Measurements from ENCODE around the gene NPAS3.

Gene NPAS3

DNA sequence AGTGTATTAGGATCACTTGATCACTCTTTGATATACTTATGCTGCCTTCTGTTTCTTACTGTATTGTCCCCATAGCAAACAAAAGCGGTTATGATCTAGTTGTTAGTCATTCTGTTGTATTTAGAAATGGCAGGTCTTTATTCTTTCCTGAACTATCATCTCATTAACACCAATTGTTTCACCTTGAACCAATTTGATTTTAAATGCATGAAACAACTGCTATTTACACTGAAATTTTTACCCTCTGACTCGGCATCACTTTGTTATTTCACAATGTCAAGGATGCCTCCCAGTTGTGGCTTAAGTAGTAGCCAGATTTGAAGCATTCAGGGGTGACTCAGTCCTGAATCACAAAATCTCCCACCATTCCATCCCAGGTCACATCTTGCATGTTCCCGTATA lies 708.7 kb downstream of the NPAS3 start:
- no peaks in the 10 kb centered on the region for H3K36me3 ChIP-seq (replicated peaks; ENCODE audit: insufficient read depth, low read length)
- no peak overlapping the region for H2AFZ ChIP-seq (ENCODE audit: low read length)
- no peak overlapping the region for H3K27ac ChIP-seq (ENCODE audit: low read length)
- no peak overlapping the region for H3K4me3 ChIP-seq (ENCODE audit: low read length)
- no peaks in the 10 kb centered on the region for H4K20me1 ChIP-seq (ENCODE audit: insufficient read depth, low read length)
- H3K9ac ChIP-seq (ENCODE audit: low read length) = no peak overlapping the region
- H3K9me2 ChIP-seq (replicated peaks; ENCODE audit: insufficient read depth, low read length) = no peaks in the 10 kb centered on the region
- H3K79me2 ChIP-seq (ENCODE audit: low read length) = no peaks in the 10 kb centered on the region
- DNase-seq = no peak
- no peaks in the 10 kb centered on the region for H3F3A ChIP-seq (ENCODE audit: insufficient read depth, low read length)
- no peaks in the 10 kb centered on the region for H3K4me1 ChIP-seq (ENCODE audit: low read length)
- TF ChIP-seq EZH2phosphoT487 (IDR thresholded peaks at IDR 0.05; ENCODE audit: low read length) (no peak), EZH2 (optimal IDR thresholded peaks at IDR 0.05; ENCODE audit: low read depth, low read length) (no peak), CTCF (IDR thresholded peaks at IDR 0.05; ENCODE audit: low read length) (no peak)
- H3K9me3 ChIP-seq (replicated peaks; ENCODE audit: insufficient read depth, low read length) = no peaks in the 10 kb centered on the region
- H3K4me2 ChIP-seq (ENCODE audit: low read depth, low read length) = no peak overlapping the region
- no peaks in the 10 kb centered on the region for H3K27me3 ChIP-seq (replicated peaks; ENCODE audit: insufficient read depth, low read length)

- Histone ChIP-seq H4K20me1 (ENCODE audit: insufficient read depth, low read length) (no peaks in the 10 kb centered on the region), H3K4me1 (ENCODE audit: low read length) (no peaks in the 10 kb centered on the region), H3K4me3 (ENCODE audit: low read length) (no peak overlapping the region), H3K27ac (ENCODE audit: low read length) (no peak overlapping the region), H2AFZ (ENCODE audit: low read length) (no peak overlapping the region), H3K36me3 (replicated peaks; ENCODE audit: insufficient read depth, low read length) (no peaks in the 10 kb centered on the region), H3F3A (ENCODE audit: insufficient read depth, low read length) (no peaks in the 10 kb centered on the region), H3K9ac (ENCODE audit: low read length) (no peak overlapping the region), H3K4me2 (ENCODE audit: low read depth, low read length) (no peak overlapping the region), H3K9me3 (replicated peaks; ENCODE audit: insufficient read depth, low read length) (no peaks in the 10 kb centered on the region), H3K9me2 (replicated peaks; ENCODE audit: insufficient read depth, low read length) (no peaks in the 10 kb centered on the region), H3K79me2 (ENCODE audit: low read length) (no peaks in the 10 kb centered on the region), H3K27me3 (replicated peaks; ENCODE audit: insufficient read depth, low read length) (no peaks in the 10 kb centered on the region)
- no peak for TF ChIP-seq CTCF (IDR thresholded peaks at IDR 0.05; ENCODE audit: low read length)
- no peak for TF ChIP-seq EZH2phosphoT487 (IDR thresholded peaks at IDR 0.05; ENCODE audit: low read length)
- TF ChIP-seq EZH2 (optimal IDR thresholded peaks at IDR 0.05; ENCODE audit: low read depth, low read length) = no peak
- DNase-seq = no peak
Measured at GRCh38 chr14:33650430-33650829, 711.8 kb downstream of the NPAS3 start.

- H3K4me1 ChIP-seq (ENCODE audit: low read length) = no peaks in the 10 kb centered on the region
- no peaks in the 10 kb centered on the region for H3F3A ChIP-seq (ENCODE audit: insufficient read depth, low read length)
- no peaks in the 10 kb centered on the region for H3K9me2 ChIP-seq (replicated peaks; ENCODE audit: insufficient read depth, low read length)
- no peak overlapping the region for H3K9ac ChIP-seq (ENCODE audit: low read length)
- no peak for TF ChIP-seq CTCF (IDR thresholded peaks at IDR 0.05; ENCODE audit: low read length)
- TF ChIP-seq EZH2phosphoT487 (IDR thresholded peaks at IDR 0.05; ENCODE audit: low read length) = no peak
- TF ChIP-seq EZH2 (optimal IDR thresholded peaks at IDR 0.05; ENCODE audit: low read depth, low read length) = no peak
- H3K27me3 ChIP-seq (replicated peaks; ENCODE audit: insufficient read depth, low read length) = no peaks in the 10 kb centered on the region
- no peak overlapping the region for H3K4me3 ChIP-seq (ENCODE audit: low read length)
- H3K36me3 ChIP-seq (replicated peaks; ENCODE audit: insufficient read depth, low read length) = no peaks in the 10 kb centered on the region
- no peak overlapping the region for H3K4me2 ChIP-seq (ENCODE audit: low read depth, low read length)
- no peaks in the 10 kb centered on the region for H3K9me3 ChIP-seq (replicated peaks; ENCODE audit: insufficient read depth, low read length)
- H4K20me1 ChIP-seq (ENCODE audit: insufficient read depth, low read length) = no peaks in the 10 kb centered on the region
- H2AFZ ChIP-seq (ENCODE audit: low read length) = no peak overlapping the region
- DNase-seq = no peak
- H3K27ac ChIP-seq (ENCODE audit: low read length) = no peak overlapping the region
- H3K79me2 ChIP-seq (ENCODE audit: low read length) = no peaks in the 10 kb centered on the region
Measured at GRCh38 chr14:33652566-33653307, 714.1 kb downstream of the NPAS3 start.
